K562 (cell line): ENCODE measurements around the gene PRR14. TPM values are rescaled to one million over a fixed set of nuclear protein-coding genes. Genes with fewer than 3 reads are reported as not detected.

Source experiments
- GATAD2A ChIP-seq: fragments of 450-650 bp; IDR thresholded peaks from 2 replicates; pipeline ENCODE4 v1.6.1; 2017
- HMGN3 ChIP-seq: IDR thresholded peaks from 2 replicates; pipeline ENCODE4 v1.6.1; 2011; ENCODE audit warnings: borderline replicate concordance, low read depth, mild to moderate bottlenecking, mixed read lengths, low read length; ENCODE audit not compliant: insufficient read length; ENCODE audit errors: extremely low read depth
- HNRNPLL ChIP-seq: fragments of 200-400 bp; formaldehyde crosslinking; IDR thresholded peaks from 2 replicates; pipeline ENCODE4 v1.6.1; 2017; ENCODE audit warnings: low read length, low read depth, mild to moderate bottlenecking; ENCODE audit not compliant: poor library complexity, severe bottlenecking
- MAFG ChIP-seq: fragments of 450-650 bp; conservative IDR thresholded peaks from 2 replicates; pipeline ENCODE4 v1.6.1; 2016; ENCODE audit warnings: missing genetic modification characterization, missing compliant biosample characterization
- MBD2 ChIP-seq: sonication (generic); IDR thresholded peaks from 2 replicates; pipeline ENCODE4 v1.6.1; 2016; ENCODE audit warnings: low read depth, borderline replicate concordance
- NKRF ChIP-seq: fragments of 450-650 bp; IDR thresholded peaks from 2 replicates; pipeline ENCODE4 v1.6.1; 2016; ENCODE audit warnings: borderline replicate concordance
- NR2C1 ChIP-seq, 2 experiments: fragments of 450-650 bp; IDR thresholded peaks; 2 replicates each; pipeline ENCODE4 v1.6.1; 2017; ENCODE audit warnings: mild to moderate bottlenecking in 2 of 2, antibody characterized with exemption in 1 of 2, inconsistent platforms in 1 of 2, missing compliant biosample characterization in 1 of 2, missing genetic modification characterization in 1 of 2
- OTX1 ChIP-seq: fragments of 450-650 bp; formaldehyde crosslinking; IDR thresholded peaks from 2 replicates; pipeline ENCODE4 v1.4.0; 2022; ENCODE audit warnings: mild to moderate bottlenecking
- POU5F1 ChIP-seq: fragments of 150-350 bp; IDR thresholded peaks from 2 replicates; pipeline ENCODE4 v1.6.1; 2014; ENCODE audit warnings: borderline replicate concordance, low read length, low read depth, mild to moderate bottlenecking; ENCODE audit not compliant: partially characterized antibody
- RBFOX2 ChIP-seq: fragments of 200-400 bp; formaldehyde crosslinking; IDR thresholded peaks from 2 replicates; pipeline ENCODE4 v1.6.1; 2017; ENCODE audit warnings: low read depth, mild to moderate bottlenecking, low read length, moderate library complexity
- SPI1 ChIP-seq: IDR thresholded peaks from 2 replicates; pipeline ENCODE4 v1.6.1; 2011; ENCODE audit warnings: low read depth, low read length, control low read depth, borderline replicate concordance
- ZKSCAN1 ChIP-seq: fragments of 150-350 bp; IDR thresholded peaks from 2 replicates; pipeline ENCODE4 v1.6.1; 2016; ENCODE audit warnings: low read depth, low read length
- ZNF134 ChIP-seq: fragments of 250-450 bp; sonication (Bioruptor Pico); conservative IDR thresholded peaks from 2 replicates; pipeline ENCODE4 v1.4.0; 2020
- ZNF445 ChIP-seq: fragments of 250-450 bp; sonication (Bioruptor Pico); IDR thresholded peaks from 2 replicates; pipeline ENCODE4 v1.4.0; 2020; ENCODE audit warnings: low read depth, mild to moderate bottlenecking, moderate library complexity
- ZNF830 ChIP-seq: fragments of 250-450 bp; sonication (Bioruptor Pico); IDR thresholded peaks from 2 replicates; pipeline ENCODE4 v1.5.0; 2021; ENCODE audit warnings: mild to moderate bottlenecking
- polyA plus RNA-seq, 8 experiments: library from polyadenylated mRNA; depleted of rRNA in 4 of 8; stranded (reverse) in 5 of 8; unstranded in 3 of 8; fragments of >200 nt; fragmentation: Nextera tagmentation in 2 of 8; fragmentation: Illumina TruSeq in 1 of 8; extraction: Ambion mirVana in 2 of 8; extraction: Trizol in 1 of 8; gene quantifications; 2 replicates each; pipeline versions ENCODE4 v1.2.1 to v1.2.3, GENCODE V29; 2011 to 2014; ENCODE audit warnings: inconsistent platforms in 1 of 8, missing spikeins in 1 of 8
- total RNA-seq, 7 experiments: library from RNA; depleted of rRNA in 6 of 7; stranded (reverse); fragments of >200 nt in 6 of 7; fragmentation: Illumina TruSeq in 2 of 7; extraction: Trizol in 2 of 7; gene quantifications; 2 replicates each; pipeline versions ENCODE4 v1.2.1 to v1.2.3, GENCODE V29; 2011 to 2021; ENCODE audit warnings: low replicate concordance in 1 of 7
- TF ChIP-seq, protein P1 (sequence below): conservative IDR thresholded peaks from 2 replicates; pipeline ENCODE4 v1.6.1; 2011; ENCODE audit warnings: low read depth, mild to moderate bottlenecking, low read length; ENCODE audit not compliant: control insufficient read depth
- TF ChIP-seq, protein P2 (sequence below): sonication (generic); formaldehyde crosslinking; IDR thresholded peaks from 2 replicates; pipeline ENCODE4 v1.8.0; 2022; ENCODE audit warnings: mild to moderate bottlenecking, missing genetic modification reagents
- TF ChIP-seq, protein P3 (sequence below), 3 experiments: fragments of 200-800 bp in 1 of 3; fragments of 250-450 bp in 1 of 3; fragments of 450-650 bp in 1 of 3; sonication (Bioruptor Pico) in 1 of 3; sonication (Bioruptor generic) in 1 of 3; formaldehyde crosslinking in 1 of 3; IDR thresholded peaks; 2 replicates each; pipeline versions ENCODE4 v1.6.1 to v1.8.0; 2016 to 2022; ENCODE audit warnings: mild to moderate bottlenecking in 2 of 3, missing genetic modification characterization in 2 of 3, missing compliant biosample characterization in 1 of 3, moderate library complexity in 1 of 3

The PRR14 gene
- total and polyA plus RNA-seq, 9 of the 15 experiments (the other 6 are each of a cell fraction or from before 2014, with no cell fraction given): 2.2 to 63.1 (median 11.5) TPM

- TF ChIP-seq, protein P1, sequence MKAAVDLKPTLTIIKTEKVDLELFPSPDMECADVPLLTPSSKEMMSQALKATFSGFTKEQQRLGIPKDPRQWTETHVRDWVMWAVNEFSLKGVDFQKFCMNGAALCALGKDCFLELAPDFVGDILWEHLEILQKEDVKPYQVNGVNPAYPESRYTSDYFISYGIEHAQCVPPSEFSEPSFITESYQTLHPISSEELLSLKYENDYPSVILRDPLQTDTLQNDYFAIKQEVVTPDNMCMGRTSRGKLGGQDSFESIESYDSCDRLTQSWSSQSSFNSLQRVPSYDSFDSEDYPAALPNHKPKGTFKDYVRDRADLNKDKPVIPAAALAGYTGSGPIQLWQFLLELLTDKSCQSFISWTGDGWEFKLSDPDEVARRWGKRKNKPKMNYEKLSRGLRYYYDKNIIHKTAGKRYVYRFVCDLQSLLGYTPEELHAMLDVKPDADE: peak; percentile 62
- TF ChIP-seq OTX1 (CRISPR knock-in tag) (peak; percentile 95), HMGN3 (peak; percentile 97), GATAD2A (peak; percentile 92; the same call in 1 of the 2 replicates), NR2C1 (IDR thresholded peaks at IDR 0.05) (no peak), NR2C1 (tag; IDR thresholded peaks at IDR 0.05) (no peak), HNRNPLL (peak; percentile 73), POU5F1 (peak; percentile 62), MAFG (tag) (no peak), ZNF830 (0 out of 2 replicates have a peak, but pooled peaks have one; percentile 60), SPI1 (peak; percentile 72), ZKSCAN1 (peak; percentile 74), RBFOX2 (peak; percentile 72), ZNF134 (CRISPR knock-in tag) (no peak), NKRF (peak; percentile 82), MBD2 (peak; percentile 86), ZNF445 (no peak)
- TF ChIP-seq, protein P2, sequence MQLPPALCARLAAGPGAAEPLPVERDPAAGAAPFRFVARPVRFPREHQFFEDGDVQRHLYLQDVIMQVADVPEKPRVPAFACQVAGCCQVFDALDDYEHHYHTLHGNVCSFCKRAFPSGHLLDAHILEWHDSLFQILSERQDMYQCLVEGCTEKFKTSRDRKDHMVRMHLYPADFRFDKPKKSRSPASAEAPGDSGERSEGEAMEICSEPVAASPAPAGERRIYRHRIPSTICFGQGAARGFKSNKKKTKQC (CRISPR knock-in tag): 0 out of 2 replicates have a peak, but pooled peaks have one; percentile 55
- TF ChIP-seq, protein P3, sequence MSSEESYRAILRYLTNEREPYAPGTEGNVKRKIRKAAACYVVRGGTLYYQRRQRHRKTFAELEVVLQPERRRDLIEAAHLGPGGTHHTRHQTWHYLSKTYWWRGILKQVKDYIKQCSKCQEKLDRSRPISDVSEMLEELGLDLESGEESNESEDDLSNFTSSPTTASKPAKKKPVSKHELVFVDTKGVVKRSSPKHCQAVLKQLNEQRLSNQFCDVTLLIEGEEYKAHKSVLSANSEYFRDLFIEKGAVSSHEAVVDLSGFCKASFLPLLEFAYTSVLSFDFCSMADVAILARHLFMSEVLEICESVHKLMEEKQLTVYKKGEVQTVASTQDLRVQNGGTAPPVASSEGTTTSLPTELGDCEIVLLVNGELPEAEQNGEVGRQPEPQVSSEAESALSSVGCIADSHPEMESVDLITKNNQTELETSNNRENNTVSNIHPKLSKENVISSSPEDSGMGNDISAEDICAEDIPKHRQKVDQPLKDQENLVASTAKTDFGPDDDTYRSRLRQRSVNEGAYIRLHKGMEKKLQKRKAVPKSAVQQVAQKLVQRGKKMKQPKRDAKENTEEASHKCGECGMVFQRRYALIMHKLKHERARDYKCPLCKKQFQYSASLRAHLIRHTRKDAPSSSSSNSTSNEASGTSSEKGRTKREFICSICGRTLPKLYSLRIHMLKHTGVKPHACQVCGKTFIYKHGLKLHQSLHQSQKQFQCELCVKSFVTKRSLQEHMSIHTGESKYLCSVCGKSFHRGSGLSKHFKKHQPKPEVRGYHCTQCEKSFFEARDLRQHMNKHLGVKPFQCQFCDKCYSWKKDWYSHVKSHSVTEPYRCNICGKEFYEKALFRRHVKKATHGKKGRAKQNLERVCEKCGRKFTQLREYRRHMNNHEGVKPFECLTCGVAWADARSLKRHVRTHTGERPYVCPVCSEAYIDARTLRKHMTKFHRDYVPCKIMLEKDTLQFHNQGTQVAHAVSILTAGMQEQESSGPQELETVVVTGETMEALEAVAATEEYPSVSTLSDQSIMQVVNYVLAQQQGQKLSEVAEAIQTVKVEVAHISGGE (CRISPR knock-in tag; IDR thresholded peaks at IDR 0.05): peak in 1 of 3 experiments; percentile 86; a peak in 3 of 6 replicates
These were observed 7.3 kb downstream of the PRR14 start, which contains the start of gene FBRS (continued) for GRCh38 chr16:30657866-30658730.
